Measurements from ENCODE around the gene ZNF79. TPM values are rescaled to one million over a fixed set of nuclear protein-coding genes. Genes with fewer than 3 reads are reported as not detected.

Gene ZNF79
- total and polyA plus RNA-seq, 9 of the 15 experiments (the other 6 are each of a cell fraction or from before 2014, with no cell fraction given) = 0.62 to 7.0 (median 4.1) TPM

DNA sequence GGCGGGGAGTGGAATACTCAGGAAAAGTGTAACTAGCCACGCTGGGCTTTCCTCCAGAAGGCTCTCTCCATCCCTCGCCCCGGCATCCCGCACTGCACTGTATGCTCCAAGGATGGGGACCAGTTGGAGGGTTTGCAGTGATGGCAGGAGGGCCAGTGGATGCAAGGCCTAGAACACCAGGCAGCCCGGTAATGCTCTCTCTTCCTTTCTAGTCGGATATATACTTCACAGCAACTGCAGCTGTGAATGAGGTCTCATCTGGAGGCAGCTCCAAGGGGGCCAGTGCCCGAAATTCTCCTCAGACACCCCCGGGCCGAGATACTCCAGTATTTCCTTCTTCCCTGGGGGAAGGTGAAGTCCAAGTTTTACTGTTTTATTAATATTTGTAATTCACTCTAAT lies 37.2 kb upstream of the ZNF79 start:
- no peak overlapping the region for H3K27ac ChIP-seq (ENCODE audit: extremely low read depth, low read depth, low read length)
- no peaks in the 10 kb centered on the region for H3K36me3 ChIP-seq (ENCODE audit: control insufficient read depth, insufficient read depth, low read length)
- peaks cover 0 to 4% of the 10 kb centered on the region in 2 experiments; a peak in 1 of 5 replicates for H3K4me1 ChIP-seq (replicated peaks in 1 of 2; ENCODE audit: control insufficient read depth in 2 of 2, insufficient read depth in 2 of 2, low read length in 2 of 2)
- BruUV-seq (replicated peaks) = no TSS peak
- POLR2A ChIA-PET = interaction anchor here (0.8 kb wide), 1 partner anchor 16 kb away, joined by 3 read pairs; no protein-coding TSS in a partner anchor
- CTCF ChIA-PET (ENCODE audit: low intra/inter-chr PET ratio) = no interaction called here
- no peak overlapping the region for H3K4me3 ChIP-seq
- no peaks in the 10 kb centered on the region for H3K9me1 ChIP-seq (ENCODE audit: control insufficient read depth, insufficient read depth, low read length)
- in situ Hi-C loops (cut with MboI) = no loop called here
- H3K27me3 ChIP-seq (ENCODE audit: control insufficient read depth in 2 of 2, insufficient read depth in 2 of 2, low read length in 2 of 2) = peaks cover 29 to 37% of the 10 kb centered on the region in 2 experiments; a peak in 4 of 5 replicates
- no peak overlapping the region for H3K9ac ChIP-seq (ENCODE audit: insufficient read depth in 1 of 2, low read depth in 2 of 2, low read length in 2 of 2)
- no peak for DNase-seq (ENCODE audit: extremely low read depth in 1 of 4, low spot score in 3 of 4)
- TF ChIP-seq, protein P1, sequence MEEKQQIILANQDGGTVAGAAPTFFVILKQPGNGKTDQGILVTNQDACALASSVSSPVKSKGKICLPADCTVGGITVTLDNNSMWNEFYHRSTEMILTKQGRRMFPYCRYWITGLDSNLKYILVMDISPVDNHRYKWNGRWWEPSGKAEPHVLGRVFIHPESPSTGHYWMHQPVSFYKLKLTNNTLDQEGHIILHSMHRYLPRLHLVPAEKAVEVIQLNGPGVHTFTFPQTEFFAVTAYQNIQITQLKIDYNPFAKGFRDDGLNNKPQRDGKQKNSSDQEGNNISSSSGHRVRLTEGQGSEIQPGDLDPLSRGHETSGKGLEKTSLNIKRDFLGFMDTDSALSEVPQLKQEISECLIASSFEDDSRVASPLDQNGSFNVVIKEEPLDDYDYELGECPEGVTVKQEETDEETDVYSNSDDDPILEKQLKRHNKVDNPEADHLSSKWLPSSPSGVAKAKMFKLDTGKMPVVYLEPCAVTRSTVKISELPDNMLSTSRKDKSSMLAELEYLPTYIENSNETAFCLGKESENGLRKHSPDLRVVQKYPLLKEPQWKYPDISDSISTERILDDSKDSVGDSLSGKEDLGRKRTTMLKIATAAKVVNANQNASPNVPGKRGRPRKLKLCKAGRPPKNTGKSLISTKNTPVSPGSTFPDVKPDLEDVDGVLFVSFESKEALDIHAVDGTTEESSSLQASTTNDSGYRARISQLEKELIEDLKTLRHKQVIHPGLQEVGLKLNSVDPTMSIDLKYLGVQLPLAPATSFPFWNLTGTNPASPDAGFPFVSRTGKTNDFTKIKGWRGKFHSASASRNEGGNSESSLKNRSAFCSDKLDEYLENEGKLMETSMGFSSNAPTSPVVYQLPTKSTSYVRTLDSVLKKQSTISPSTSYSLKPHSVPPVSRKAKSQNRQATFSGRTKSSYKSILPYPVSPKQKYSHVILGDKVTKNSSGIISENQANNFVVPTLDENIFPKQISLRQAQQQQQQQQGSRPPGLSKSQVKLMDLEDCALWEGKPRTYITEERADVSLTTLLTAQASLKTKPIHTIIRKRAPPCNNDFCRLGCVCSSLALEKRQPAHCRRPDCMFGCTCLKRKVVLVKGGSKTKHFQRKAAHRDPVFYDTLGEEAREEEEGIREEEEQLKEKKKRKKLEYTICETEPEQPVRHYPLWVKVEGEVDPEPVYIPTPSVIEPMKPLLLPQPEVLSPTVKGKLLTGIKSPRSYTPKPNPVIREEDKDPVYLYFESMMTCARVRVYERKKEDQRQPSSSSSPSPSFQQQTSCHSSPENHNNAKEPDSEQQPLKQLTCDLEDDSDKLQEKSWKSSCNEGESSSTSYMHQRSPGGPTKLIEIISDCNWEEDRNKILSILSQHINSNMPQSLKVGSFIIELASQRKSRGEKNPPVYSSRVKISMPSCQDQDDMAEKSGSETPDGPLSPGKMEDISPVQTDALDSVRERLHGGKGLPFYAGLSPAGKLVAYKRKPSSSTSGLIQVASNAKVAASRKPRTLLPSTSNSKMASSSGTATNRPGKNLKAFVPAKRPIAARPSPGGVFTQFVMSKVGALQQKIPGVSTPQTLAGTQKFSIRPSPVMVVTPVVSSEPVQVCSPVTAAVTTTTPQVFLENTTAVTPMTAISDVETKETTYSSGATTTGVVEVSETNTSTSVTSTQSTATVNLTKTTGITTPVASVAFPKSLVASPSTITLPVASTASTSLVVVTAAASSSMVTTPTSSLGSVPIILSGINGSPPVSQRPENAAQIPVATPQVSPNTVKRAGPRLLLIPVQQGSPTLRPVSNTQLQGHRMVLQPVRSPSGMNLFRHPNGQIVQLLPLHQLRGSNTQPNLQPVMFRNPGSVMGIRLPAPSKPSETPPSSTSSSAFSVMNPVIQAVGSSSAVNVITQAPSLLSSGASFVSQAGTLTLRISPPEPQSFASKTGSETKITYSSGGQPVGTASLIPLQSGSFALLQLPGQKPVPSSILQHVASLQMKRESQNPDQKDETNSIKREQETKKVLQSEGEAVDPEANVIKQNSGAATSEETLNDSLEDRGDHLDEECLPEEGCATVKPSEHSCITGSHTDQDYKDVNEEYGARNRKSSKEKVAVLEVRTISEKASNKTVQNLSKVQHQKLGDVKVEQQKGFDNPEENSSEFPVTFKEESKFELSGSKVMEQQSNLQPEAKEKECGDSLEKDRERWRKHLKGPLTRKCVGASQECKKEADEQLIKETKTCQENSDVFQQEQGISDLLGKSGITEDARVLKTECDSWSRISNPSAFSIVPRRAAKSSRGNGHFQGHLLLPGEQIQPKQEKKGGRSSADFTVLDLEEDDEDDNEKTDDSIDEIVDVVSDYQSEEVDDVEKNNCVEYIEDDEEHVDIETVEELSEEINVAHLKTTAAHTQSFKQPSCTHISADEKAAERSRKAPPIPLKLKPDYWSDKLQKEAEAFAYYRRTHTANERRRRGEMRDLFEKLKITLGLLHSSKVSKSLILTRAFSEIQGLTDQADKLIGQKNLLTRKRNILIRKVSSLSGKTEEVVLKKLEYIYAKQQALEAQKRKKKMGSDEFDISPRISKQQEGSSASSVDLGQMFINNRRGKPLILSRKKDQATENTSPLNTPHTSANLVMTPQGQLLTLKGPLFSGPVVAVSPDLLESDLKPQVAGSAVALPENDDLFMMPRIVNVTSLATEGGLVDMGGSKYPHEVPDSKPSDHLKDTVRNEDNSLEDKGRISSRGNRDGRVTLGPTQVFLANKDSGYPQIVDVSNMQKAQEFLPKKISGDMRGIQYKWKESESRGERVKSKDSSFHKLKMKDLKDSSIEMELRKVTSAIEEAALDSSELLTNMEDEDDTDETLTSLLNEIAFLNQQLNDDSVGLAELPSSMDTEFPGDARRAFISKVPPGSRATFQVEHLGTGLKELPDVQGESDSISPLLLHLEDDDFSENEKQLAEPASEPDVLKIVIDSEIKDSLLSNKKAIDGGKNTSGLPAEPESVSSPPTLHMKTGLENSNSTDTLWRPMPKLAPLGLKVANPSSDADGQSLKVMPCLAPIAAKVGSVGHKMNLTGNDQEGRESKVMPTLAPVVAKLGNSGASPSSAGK (IDR thresholded peaks at IDR 0.05) = no peak
- TF ChIP-seq NR2C2 (CRISPR knock-in tag; IDR thresholded peaks at IDR 0.05) (no peak), NR2C2 (tag; IDR thresholded peaks at IDR 0.05) (no peak)
- H4K20me1 ChIP-seq (replicated peaks; ENCODE audit: control insufficient read depth, insufficient read depth, low read length) = peaks cover 4% of the 10 kb centered on the region; the same call in 1 of the 2 replicates
- H3K79me2 ChIP-seq (ENCODE audit: control insufficient read depth, insufficient read depth, low read length) = no peaks in the 10 kb centered on the region
- 7% methylated on average over 10 of the region's 10 CpGs for WGBS (ENCODE audit: insufficient coverage, low coverage, missing lambda C conversion rate)
- ATAC-seq = no peak
- intact Hi-C loops (cut with micrococcal nuclease) = no loop called here
- FAIRE-seq = no peak
- H2AFZ ChIP-seq (ENCODE audit: low read depth, low read length) = no peak overlapping the region
- no peaks in the 10 kb centered on the region for H3K9me3 ChIP-seq (replicated peaks; ENCODE audit: control insufficient read depth, insufficient read depth, low read depth, low read length)
- H3K4me2 ChIP-seq (ENCODE audit: insufficient read depth, low read length) = no peak overlapping the region
